Activated T-helper 9 cell treated with anti-CD3 and anti-CD28 coated beads, Interleukin-2, amount 50 U/mL, for 16 hours (primary cell): Measurements from ENCODE around the gene ZNF433.
A peak's percentile ranks its signal among the peaks of the same experiment; 100 is the strongest.
"Not testable (repeated sequence)": the region's sequence is repeated elsewhere in the genome, so short reads cannot be mapped to it uniquely, and the experiment has no call there.

Source experiments
- DNase-seq: peaks from one replicate; pipeline ENCODE4 v3.0.0-alpha.2; 2020; ENCODE audit warnings: low read depth

The ZNF433 gene

GRCh38 chr19:12035220-12036172 lies at the start of gene ZNF433:
ZNF433 (minus strand) TSS chr19:12035679; CDS start chr19:12035539, 140 bp downstream.
- peak; percentile 32 for DNase-seq

- not testable (repeated sequence) for DNase-seq
Observed at GRCh38 chr19:12083336-12083735, 47.9 kb upstream of the ZNF433 start.

GRCh38 chr19:12077375-12077774 lies 41.9 kb upstream of the ZNF433 start:
- DNase-seq, result no peak

GRCh38 chr19:12076331-12076730 lies 40.9 kb upstream of the ZNF433 start:
- not testable (repeated sequence) for DNase-seq

GRCh38 chr19:12075538-12076139 lies 40.2 kb upstream of the ZNF433 start:
- no peak for DNase-seq

GRCh38 chr19:12064590-12065538 lies 29.4 kb upstream of the ZNF433 start, which contains the start of gene ZNF844:
ZNF844 (plus strand) TSS chr19:12064731; CDS start chr19:12064874, 143 bp downstream.
- peak; percentile 46 for DNase-seq

- DNase-seq, result no peak
Observed at GRCh38 chr19:12055784-12056183, 20.3 kb upstream of the ZNF433 start.

GRCh38 chr19:12052497-12053169 lies 17.2 kb upstream of the ZNF433 start, which contains the start of gene ZNF878:
ZNF878 (minus strand) TSS chr19:12052961; CDS start chr19:12052801, 160 bp downstream.
- no peak for DNase-seq

- no peak for DNase-seq
Observed at GRCh38 chr19:12052091-12052496, 16.6 kb upstream of the ZNF433 start.

- DNase-seq, result no peak
Observed at GRCh38 chr19:12047868-12048267, 12.4 kb upstream of the ZNF433 start.

- no peak for DNase-seq
Observed at GRCh38 chr19:12043752-12044422, 8.4 kb upstream of the ZNF433 start.

- no peak for DNase-seq
Observed at GRCh38 chr19:12042893-12043292, 7.4 kb upstream of the ZNF433 start.

- DNase-seq, result no peak
Observed at GRCh38 chr19:12034620-12035019, 859 bp downstream of the ZNF433 start.

GRCh38 chr19:12034198-12034597 lies 1.3 kb downstream of the ZNF433 start:
- DNase-seq, result no peak

- no peak for DNase-seq
Observed at GRCh38 chr19:12015753-12016116, 19.7 kb downstream of the ZNF433 start.

- no peak for DNase-seq
Observed at GRCh38 chr19:12015015-12015752, 20.3 kb downstream of the ZNF433 start.

GRCh38 chr19:12000152-12000981 lies 35.1 kb downstream of the ZNF433 start:
- no peak for DNase-seq

- no peak for DNase-seq
Observed at GRCh38 chr19:11995174-11995573, 40.3 kb downstream of the ZNF433 start.

- DNase-seq, result not testable (repeated sequence)
Observed at GRCh38 chr19:11991921-11992320, 43.6 kb downstream of the ZNF433 start.
